A673 (cell line): ENCODE measurements around the gene SNX33. TPM values are rescaled to one million over a fixed set of nuclear protein-coding genes. Genes with fewer than 3 reads are reported as not detected.

Source experiments
- BruUV-seq: library from RNA; stranded (reverse); fragments of 400-500 nt; replicated peaks from 2 replicates; lab custom pipeline; 2021; lab: Mats Ljungman, UMichigan
- CTCF ChIA-PET: fragments of 300-600 bp; sonication (Branson Sonifier 250); formaldehyde crosslinking; loops from one replicate; lab custom pipeline; 2022; ENCODE audit warnings: antibody characterized with exemption; lab: Charles Lee
- POLR2A ChIA-PET: fragments of 300-600 bp; sonication (Branson Sonifier 250); formaldehyde crosslinking; loops from one replicate; lab custom pipeline; 2022; ENCODE audit warnings: antibody characterized with exemption; ENCODE audit not compliant: low non-redundant PET; lab: Charles Lee
- DNase-seq: peaks from one replicate; pipeline ENCODE4 v3.0.0-alpha.2; 2015; ENCODE audit warnings: low spot score
- H3K27ac ChIP-seq: fragments of 200-600 bp; sonication (generic); 2 replicates; pipeline ENCODE4 v1.5.1; 2016; ENCODE audit warnings: mixed run types, low read depth, mild to moderate bottlenecking, mixed read lengths, antibody characterized with exemption, low read length; ENCODE audit not compliant: poor library complexity, severe bottlenecking
- H3K27me3 ChIP-seq: fragments of 200-600 bp; sonication (generic); replicated peaks from 2 replicates; pipeline ENCODE4 v1.6.1; 2017; ENCODE audit warnings: mixed run types, low read depth, mild to moderate bottlenecking, mixed read lengths, antibody characterized with exemption, low read length; ENCODE audit not compliant: insufficient read depth, poor library complexity
- H3K36me3 ChIP-seq: fragments of 200-600 bp; sonication (generic); 2 replicates; pipeline ENCODE4 v1.6.1; 2016; ENCODE audit warnings: mixed run types, mild to moderate bottlenecking, mixed read lengths, antibody characterized with exemption, low read length; ENCODE audit not compliant: insufficient read depth, poor library complexity, severe bottlenecking
- H3K4me1 ChIP-seq: fragments of 200-600 bp; sonication (generic); 2 replicates; pipeline ENCODE4 v1.6.1; 2017; ENCODE audit warnings: mixed run types, mild to moderate bottlenecking, mixed read lengths, antibody characterized with exemption, low read length; ENCODE audit not compliant: insufficient read depth, poor library complexity, severe bottlenecking
- H3K4me3 ChIP-seq: fragments of 200-600 bp; sonication (generic); 2 replicates; pipeline ENCODE4 v1.5.1; 2016; ENCODE audit warnings: low read depth, mixed run types, mild to moderate bottlenecking, mixed read lengths, low read length; ENCODE audit not compliant: poor library complexity, severe bottlenecking
- H3K9me3 ChIP-seq: fragments of 200-600 bp; sonication (generic); 2 replicates; pipeline ENCODE4 v1.6.1; 2016; ENCODE audit warnings: mixed run types, low read depth, mild to moderate bottlenecking, mixed read lengths, antibody characterized with exemption, low read length; ENCODE audit not compliant: poor library complexity, severe bottlenecking
- EZH2 ChIP-seq: fragments of 200-600 bp; sonication (generic); IDR thresholded peaks from 2 replicates; pipeline ENCODE4 v1.6.1; 2017; ENCODE audit warnings: borderline replicate concordance, low read depth, mild to moderate bottlenecking, mixed read lengths, antibody characterized with exemption, low read length; ENCODE audit not compliant: poor library complexity, severe bottlenecking
- intact Hi-C: fragments of 100-400 bp; cut with micrococcal nuclease; formaldehyde crosslinking; loops from one replicate; pipeline ENCODE4 v1.10.0; 2022; ENCODE audit not compliant: unreplicated experiment
- total RNA-seq: library from RNA; stranded (reverse); gene quantifications from 2 replicates; pipeline ENCODE4 v1.2.3, GENCODE V29; 2021
- TF ChIP-seq, protein P1 (sequence below): fragments of 300-800, 200-600 bp; sonication (generic); conservative IDR thresholded peaks from 2 replicates; pipeline ENCODE4 v1.5.1; 2017; ENCODE audit warnings: low read depth, mild to moderate bottlenecking, antibody characterized with exemption, low read length, moderate library complexity, mixed read lengths

Gene SNX33
- total RNA-seq, 1 experiment from 2014 or later = 3.4 TPM

DNA sequence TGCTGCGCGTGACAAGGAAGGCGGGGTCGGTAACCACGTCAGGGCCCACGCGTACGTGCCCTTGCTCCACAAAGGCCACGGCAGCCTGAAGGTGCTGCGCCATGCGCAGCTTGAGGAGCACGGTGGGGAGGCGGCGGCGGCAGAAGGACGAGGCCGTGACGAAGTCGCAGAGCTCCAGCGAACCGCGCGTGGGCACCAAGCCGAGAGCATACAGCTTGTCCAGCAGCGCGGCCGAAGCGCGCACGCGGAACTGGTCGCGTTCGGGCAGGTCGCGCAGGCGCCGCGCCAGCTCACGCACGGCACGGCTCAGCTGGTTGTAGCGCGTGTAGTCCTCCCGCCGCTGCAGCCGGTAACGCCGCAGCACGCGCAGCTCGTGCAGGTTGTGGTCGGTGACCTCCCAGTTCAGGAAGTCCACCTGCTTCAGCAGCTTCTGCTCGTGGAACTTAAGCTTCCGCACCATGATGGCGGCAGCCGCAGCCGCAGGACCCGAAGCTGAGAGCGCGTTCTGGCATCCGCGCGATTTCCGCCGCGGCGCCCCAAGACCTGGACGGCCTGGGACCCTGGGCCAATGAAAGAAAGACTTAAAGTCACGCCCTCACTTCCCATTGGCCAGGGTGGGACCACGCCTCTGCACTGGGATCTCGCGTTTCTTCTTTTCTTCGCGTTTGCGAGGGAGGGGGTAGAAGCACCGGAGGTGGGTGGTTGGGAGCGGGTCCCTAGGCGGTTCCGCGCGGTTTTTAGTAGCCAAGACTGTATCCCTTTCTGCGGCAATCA, 7.8 kb upstream of the SNX33 start, which contains the start of gene IMP3:
IMP3 (minus strand) TSS at position 516 of the 774 bp plus-strand sequence; CDS start at position 460, 56 bp downstream.
- CTCF ChIA-PET = interaction anchor here (1.0 to 2.8 kb wide), 2 partner anchors 264 to 272 kb away, joined by 3 to 13 read pairs; partner anchors contain the start of gene MAN2C1
- Histone ChIP-seq H3K36me3 (peaks cover 9% of the 10 kb centered on the region), H3K4me1 (peaks cover 15% of the 10 kb centered on the region), H3K9me3 (no peaks in the 10 kb centered on the region), H3K4me3 (peak within 1 kb of the TSS; percentile 75), H3K27me3 (no peaks in the 10 kb centered on the region), H3K27ac (peak within 1 kb of the TSS; percentile 88)
- DNase-seq = peak; percentile 99
- BruUV-seq = no TSS peak
- no peak for TF ChIP-seq EZH2
- TF ChIP-seq, protein P1, sequence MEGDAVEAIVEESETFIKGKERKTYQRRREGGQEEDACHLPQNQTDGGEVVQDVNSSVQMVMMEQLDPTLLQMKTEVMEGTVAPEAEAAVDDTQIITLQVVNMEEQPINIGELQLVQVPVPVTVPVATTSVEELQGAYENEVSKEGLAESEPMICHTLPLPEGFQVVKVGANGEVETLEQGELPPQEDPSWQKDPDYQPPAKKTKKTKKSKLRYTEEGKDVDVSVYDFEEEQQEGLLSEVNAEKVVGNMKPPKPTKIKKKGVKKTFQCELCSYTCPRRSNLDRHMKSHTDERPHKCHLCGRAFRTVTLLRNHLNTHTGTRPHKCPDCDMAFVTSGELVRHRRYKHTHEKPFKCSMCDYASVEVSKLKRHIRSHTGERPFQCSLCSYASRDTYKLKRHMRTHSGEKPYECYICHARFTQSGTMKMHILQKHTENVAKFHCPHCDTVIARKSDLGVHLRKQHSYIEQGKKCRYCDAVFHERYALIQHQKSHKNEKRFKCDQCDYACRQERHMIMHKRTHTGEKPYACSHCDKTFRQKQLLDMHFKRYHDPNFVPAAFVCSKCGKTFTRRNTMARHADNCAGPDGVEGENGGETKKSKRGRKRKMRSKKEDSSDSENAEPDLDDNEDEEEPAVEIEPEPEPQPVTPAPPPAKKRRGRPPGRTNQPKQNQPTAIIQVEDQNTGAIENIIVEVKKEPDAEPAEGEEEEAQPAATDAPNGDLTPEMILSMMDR = no peak
- POLR2A ChIA-PET = interaction anchor here (0.6 kb wide), 1 partner anchor 132 kb away, joined by 28 read pairs; no protein-coding TSS in a partner anchor
- intact Hi-C loops = loop anchor here (5.0 kb wide), 1 partner anchor 188 kb away; the partner anchor contains the start of gene SIN3A

DNA sequence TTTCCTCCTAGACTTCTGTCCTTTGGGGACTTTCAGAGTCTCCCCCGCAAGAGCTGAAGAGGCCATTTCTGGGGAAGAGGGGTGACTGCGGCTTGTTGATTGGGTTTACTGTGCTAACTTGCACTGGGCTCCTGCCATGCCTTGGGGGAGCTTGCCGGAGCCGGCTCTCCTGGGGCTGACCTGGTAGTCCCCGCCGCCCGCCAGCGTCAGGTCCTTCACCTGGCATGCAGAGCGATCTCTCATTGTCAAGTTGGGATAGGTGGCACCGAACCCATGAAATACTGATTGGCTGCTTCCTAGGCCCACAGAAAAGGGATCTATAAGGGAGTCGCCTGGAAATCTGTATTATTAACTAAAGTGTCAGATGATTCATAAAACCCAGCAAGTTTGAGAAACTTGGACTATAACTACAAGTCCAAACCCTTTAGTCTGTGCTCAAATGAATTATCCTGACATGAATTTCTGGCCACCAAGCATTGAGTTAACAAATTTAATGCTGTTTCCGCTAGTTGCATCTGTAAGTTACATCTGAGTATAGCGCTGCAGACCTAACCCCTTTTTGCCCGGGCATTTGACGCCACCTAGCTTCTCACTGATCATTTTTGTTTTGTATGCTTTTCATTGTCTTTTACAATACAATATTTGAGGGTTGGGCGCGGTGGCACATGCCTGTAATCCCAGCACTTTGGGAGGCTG, 7.1 kb upstream of the SNX33 start:
- intact Hi-C loops = loop anchor here (1.0 to 5.0 kb wide), 2 partner anchors 188 to 272 kb away; partner anchors contain the start of genes MAN2C1 and SIN3A
- Histone ChIP-seq H3K4me3 (peak overlapping the region; percentile 75), H3K36me3 (peaks cover 9% of the 10 kb centered on the region), H3K27me3 (no peaks in the 10 kb centered on the region), H3K27ac (peak overlapping the region; percentile 88), H3K9me3 (no peaks in the 10 kb centered on the region), H3K4me1 (peaks cover 15% of the 10 kb centered on the region)
- TF ChIP-seq, protein P1 = peak; percentile 62
- no peak for TF ChIP-seq EZH2
- peak; percentile 85 for DNase-seq
- CTCF ChIA-PET = interaction anchor here (0.7 to 2.8 kb wide), 4 partner anchors 9 to 273 kb away, joined by 3 to 13 read pairs (median 4); partner anchors contain the start of gene MAN2C1
- BruUV-seq = TSS peak; percentile 92
- POLR2A ChIA-PET = interaction anchor here (0.5 to 0.7 kb wide), 2 partner anchors 27 to 189 kb away, joined by 4 to 11 read pairs; partner anchors contain the start of gene SIN3A

DNA sequence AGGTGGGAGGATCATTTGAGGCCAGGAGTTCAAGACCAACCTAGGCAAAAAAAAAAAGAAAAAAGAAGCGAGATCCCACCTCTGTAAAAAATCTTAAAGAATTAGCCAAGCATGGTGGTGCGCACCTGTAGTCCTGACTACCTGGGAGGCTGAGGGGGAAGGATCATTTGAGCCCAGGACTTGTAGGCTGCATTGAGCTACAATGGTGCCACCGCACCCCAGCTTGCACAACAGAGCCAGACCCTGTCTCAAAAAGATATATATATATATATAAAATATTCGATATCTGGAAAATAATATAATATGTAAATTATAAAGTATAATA, 6.6 kb upstream of the SNX33 start:
- intact Hi-C loops = loop anchor here (1.0 to 5.0 kb wide), 2 partner anchors 189 to 273 kb away; partner anchors contain the start of genes MAN2C1 and SIN3A

More for the DNA sequence above, 6.6 kb upstream of the SNX33 start:
- TF ChIP-seq, protein P1 = no peak
- TF ChIP-seq EZH2 = no peak
- no TSS peak for BruUV-seq
- Histone ChIP-seq H3K27ac (peak overlapping the region; percentile 88), H3K36me3 (peaks cover 9% of the 10 kb centered on the region), H3K4me1 (peaks cover 15% of the 10 kb centered on the region), H3K27me3 (no peaks in the 10 kb centered on the region), H3K9me3 (no peaks in the 10 kb centered on the region), H3K4me3 (peak overlapping the region; percentile 75)
- no peak for DNase-seq
- ChIA-PET POLR2A (interaction anchor here (0.7 kb wide), 1 partner anchor 26 kb away, joined by 4 read pairs; no protein-coding TSS in a partner anchor), CTCF (interaction anchor here (0.7 to 2.8 kb wide), 3 partner anchors 9 to 273 kb away, joined by 3 to 13 read pairs (median 4); partner anchors contain the start of gene MAN2C1)
